Vagina (tissue), 2 donors: ENCODE data around the gene MARK3. TPM values are rescaled to one million over a fixed set of nuclear protein-coding genes. Genes with fewer than 3 reads are reported as not detected.

Experiments used
- DNase-seq, 2 donors: peaks; one replicate each; pipeline ENCODE4 v3.0.0-alpha.2; 2017; ENCODE audit errors: extremely low spot score in 2 of 2
- H3K27ac ChIP-seq: fragments of 200-600 bp; sonication (generic); one replicate; pipeline ENCODE4 v1.5.1; 2019
- H3K27me3 ChIP-seq: fragments of 200-600 bp; sonication (generic); one replicate; pipeline ENCODE4 v1.5.1; 2019
- H3K36me3 ChIP-seq, 2 donors: fragments of 200-600 bp; sonication (generic); one replicate each; pipeline ENCODE4 v1.5.1; 2017 to 2019
- H3K4me1 ChIP-seq: fragments of 200-600 bp; sonication (generic); one replicate; pipeline ENCODE4 v1.5.1; 2019
- H3K4me3 ChIP-seq, 2 donors: fragments of 200-600 bp; sonication (generic); 1 replicate in 1 of 2; 2 replicates in 1 of 2; pipeline ENCODE4 v1.5.1; 2016 to 2019
- H3K9me3 ChIP-seq: fragments of 200-600 bp; sonication (generic); one replicate; pipeline ENCODE4 v1.5.1; 2019
- CTCF ChIP-seq, 3 experiments: fragments of 450-650 bp in 2 of 3; fragments of 200-600 bp in 1 of 3; sonication (generic) in 1 of 3; IDR thresholded peaks; one replicate each; pipeline ENCODE4 v1.5.1; 2017 to 2019; ENCODE audit warnings: antibody characterized with exemption in 3 of 3, mild to moderate bottlenecking in 2 of 3, moderate library complexity in 2 of 3
- POLR2A ChIP-seq, 2 donors: fragments of 450-650 bp; IDR thresholded peaks; one replicate each; pipeline ENCODE4 v1.6.1; 2017; ENCODE audit warnings: antibody characterized with exemption in 2 of 2, mild to moderate bottlenecking in 2 of 2, moderate library complexity in 2 of 2
- POLR2AphosphoS5 ChIP-seq, 2 donors: sonication (generic); formaldehyde crosslinking; IDR thresholded peaks; one replicate each; pipeline ENCODE4 v1.9.0; 2017; ENCODE audit warnings: antibody characterized with exemption in 2 of 2, mild to moderate bottlenecking in 2 of 2, low read depth in 1 of 2; ENCODE audit not compliant: insufficient read depth in 1 of 2
- intact Hi-C: fragments of 100-400 bp; cut with DNase I; formaldehyde crosslinking; loops from one replicate; pipeline ENCODE4 v1.15.1; 2023
- total RNA-seq: library from RNA; depleted of rRNA; stranded (reverse); fragments of >200 nt; gene quantifications from one replicate; pipeline ENCODE4 v1.2.3, GENCODE V29; 2016

MARK3 gene
- total RNA-seq, 1 donor from 2014 or later, result 77.6 TPM

GRCh38 chr14:103480595-103480994 lies 95.4 kb downstream of the MARK3 start:
- Histone ChIP-seq H3K4me3 (no peak overlapping the region), H3K9me3 (no peaks in the 10 kb centered on the region), H3K36me3 (peaks cover 0 to 58% of the 10 kb centered on the region in 2 donors), H3K27ac (no peak overlapping the region), H3K4me1 (no peaks in the 10 kb centered on the region), H3K27me3 (no peaks in the 10 kb centered on the region)
- no peak for TF ChIP-seq POLR2AphosphoS5 (IDR thresholded peaks at IDR 0.05; ENCODE audit: insufficient read depth in 1 of 2, low read depth in 1 of 2)
- no peak for TF ChIP-seq CTCF (IDR thresholded peaks at IDR 0.05)
- TF ChIP-seq POLR2A (IDR thresholded peaks at IDR 0.05), result no peak
- no peak for DNase-seq
- intact Hi-C loops, result no loop called here

GRCh38 chr14:103483600-103483999 lies 98.4 kb downstream of the MARK3 start:
- no peak for TF ChIP-seq POLR2A (IDR thresholded peaks at IDR 0.05)
- TF ChIP-seq POLR2AphosphoS5 (IDR thresholded peaks at IDR 0.05; ENCODE audit: insufficient read depth in 1 of 2, low read depth in 1 of 2), result no peak
- no peak for TF ChIP-seq CTCF (IDR thresholded peaks at IDR 0.05)
- Histone ChIP-seq H3K27ac (no peak overlapping the region), H3K4me3 (no peak overlapping the region), H3K36me3 (peaks cover 0 to 47% of the 10 kb centered on the region in 2 donors), H3K4me1 (no peaks in the 10 kb centered on the region), H3K27me3 (no peaks in the 10 kb centered on the region), H3K9me3 (no peaks in the 10 kb centered on the region)
- intact Hi-C loops, result no loop called here
- no peak for DNase-seq

GRCh38 chr14:103485504-103485903 lies 100.3 kb downstream of the MARK3 start:
- TF ChIP-seq POLR2A (IDR thresholded peaks at IDR 0.05) (no peak), POLR2AphosphoS5 (IDR thresholded peaks at IDR 0.05; ENCODE audit: insufficient read depth in 1 of 2, low read depth in 1 of 2) (no peak), CTCF (IDR thresholded peaks at IDR 0.05) (no peak)
- Histone ChIP-seq H3K9me3 (no peaks in the 10 kb centered on the region), H3K4me3 (no peak overlapping the region), H3K4me1 (no peaks in the 10 kb centered on the region), H3K27me3 (no peaks in the 10 kb centered on the region), H3K27ac (no peak overlapping the region), H3K36me3 (peaks cover 0 to 38% of the 10 kb centered on the region in 2 donors)
- intact Hi-C loops, result no loop called here
- no peak for DNase-seq

- Histone ChIP-seq H3K4me1 (no peaks in the 10 kb centered on the region), H3K9me3 (no peaks in the 10 kb centered on the region), H3K36me3 (peaks cover 0 to 37% of the 10 kb centered on the region in 2 donors), H3K27me3 (no peaks in the 10 kb centered on the region), H3K4me3 (no peak overlapping the region), H3K27ac (no peak overlapping the region)
- intact Hi-C loops, result no loop called here
- TF ChIP-seq POLR2AphosphoS5 (IDR thresholded peaks at IDR 0.05; ENCODE audit: insufficient read depth in 1 of 2, low read depth in 1 of 2) (no peak), CTCF (IDR thresholded peaks at IDR 0.05) (no peak), POLR2A (IDR thresholded peaks at IDR 0.05) (no peak)
- DNase-seq, result no peak
Observed at GRCh38 chr14:103488071-103488470, 102.9 kb downstream of the MARK3 start.

- DNase-seq, result no peak
- intact Hi-C loops, result no loop called here
- no peak overlapping the region for H3K4me3 ChIP-seq
- no peak for TF ChIP-seq POLR2A (IDR thresholded peaks at IDR 0.05)
- no peak for TF ChIP-seq CTCF (IDR thresholded peaks at IDR 0.05)
- TF ChIP-seq POLR2AphosphoS5 (IDR thresholded peaks at IDR 0.05; ENCODE audit: insufficient read depth in 1 of 2, low read depth in 1 of 2), result no peak
- no peak overlapping the region for H3K27ac ChIP-seq
- no peaks in the 10 kb centered on the region for H3K27me3 ChIP-seq
- peaks cover 0 to 39% of the 10 kb centered on the region in 2 donors for H3K36me3 ChIP-seq
- H3K9me3 ChIP-seq, result no peaks in the 10 kb centered on the region
- H3K4me1 ChIP-seq, result no peaks in the 10 kb centered on the region
Observed at GRCh38 chr14:103488960-103489359, 103.7 kb downstream of the MARK3 start.
